ENCODE measurements around the gene CCT6A. TPM values are rescaled to one million over a fixed set of nuclear protein-coding genes. Genes with fewer than 3 reads are reported as not detected.
"Not testable (repeated sequence)": the region's sequence is repeated elsewhere in the genome, so short reads cannot be mapped to it uniquely, and the experiment has no call there.

The CCT6A gene
- 394 and 428 TPM in 2 replicates for total RNA-seq

GRCh38 chr7:56051339-56052191 lies at the start of gene CCT6A, which contains the start of gene PSPH:
Gene CCT6A, plus strand, starts transcription at chr7:56051765. Its CDS starts 84 bp downstream, at chr7:56051849.
Gene PSPH, minus strand, starts transcription at chr7:56051444. Its CDS starts 30,232 bp downstream, at chr7:56021212.
- peak; percentile 94 for DNase-seq (ENCODE audit: low read depth, low spot score)

- DNase-seq (ENCODE audit: low read depth, low spot score), result no peak
Measured at GRCh38 chr7:56003749-56004148, 47.8 kb upstream of the CCT6A start.

- DNase-seq (ENCODE audit: low read depth, low spot score), result no peak
Measured at GRCh38 chr7:56007167-56007652, 44.4 kb upstream of the CCT6A start.

GRCh38 chr7:56007891-56008290 lies 43.7 kb upstream of the CCT6A start:
- no peak for DNase-seq (ENCODE audit: low read depth, low spot score)

GRCh38 chr7:56009695-56010094 lies 41.9 kb upstream of the CCT6A start:
- DNase-seq (ENCODE audit: low read depth, low spot score), result no peak

- DNase-seq (ENCODE audit: low read depth, low spot score), result not testable (repeated sequence)
Measured at GRCh38 chr7:56017015-56017414, 34.5 kb upstream of the CCT6A start.

- DNase-seq (ENCODE audit: low read depth, low spot score), result no peak
Measured at GRCh38 chr7:56019501-56019900, 32.1 kb upstream of the CCT6A start.

- DNase-seq (ENCODE audit: low read depth, low spot score), result no peak
Measured at GRCh38 chr7:56023500-56023899, 28.1 kb upstream of the CCT6A start.

GRCh38 chr7:56026538-56026937 lies 25.0 kb upstream of the CCT6A start:
- no peak for DNase-seq (ENCODE audit: low read depth, low spot score)

- DNase-seq (ENCODE audit: low read depth, low spot score), result no peak
Measured at GRCh38 chr7:56028942-56029630, 22.5 kb upstream of the CCT6A start.

GRCh38 chr7:56030340-56030739 lies 21.2 kb upstream of the CCT6A start:
- DNase-seq (ENCODE audit: low read depth, low spot score), result no peak

GRCh38 chr7:56031556-56031955 lies 20.0 kb upstream of the CCT6A start:
- not testable (repeated sequence) for DNase-seq (ENCODE audit: low read depth, low spot score)

- not testable (repeated sequence) for DNase-seq (ENCODE audit: low read depth, low spot score)
Measured at GRCh38 chr7:56032578-56032977, 19.0 kb upstream of the CCT6A start.

- no peak for DNase-seq (ENCODE audit: low read depth, low spot score)
Measured at GRCh38 chr7:56033671-56034432, 17.7 kb upstream of the CCT6A start.

- no peak for DNase-seq (ENCODE audit: low read depth, low spot score)
Measured at GRCh38 chr7:56040730-56041129, 10.8 kb upstream of the CCT6A start.

- not testable (repeated sequence) for DNase-seq (ENCODE audit: low read depth, low spot score)
Measured at GRCh38 chr7:56045758-56046157, 5.8 kb upstream of the CCT6A start.

GRCh38 chr7:56046721-56047445 lies 4.7 kb upstream of the CCT6A start:
- peak; percentile 95 for DNase-seq (ENCODE audit: low read depth, low spot score)

- not testable (repeated sequence) for DNase-seq (ENCODE audit: low read depth, low spot score)
Measured at GRCh38 chr7:56047446-56048116, 4.0 kb upstream of the CCT6A start.

- no peak for DNase-seq (ENCODE audit: low read depth, low spot score)
Measured at GRCh38 chr7:56048245-56048644, 3.3 kb upstream of the CCT6A start.

GRCh38 chr7:56048763-56049162 lies 2.8 kb upstream of the CCT6A start:
- not testable (repeated sequence) for DNase-seq (ENCODE audit: low read depth, low spot score)

- DNase-seq (ENCODE audit: low read depth, low spot score), result no peak
Measured at GRCh38 chr7:56051053-56051338, 569 bp upstream of the CCT6A start.
